HepG2 (cell line): Measurements from ENCODE around the gene PRKCG. TPM values are rescaled to one million over a fixed set of nuclear protein-coding genes. Genes with fewer than 3 reads are reported as not detected.

Experiments used
- ATF1 ChIP-seq: IDR thresholded peaks from 2 replicates; pipeline ENCODE4 v1.6.1; 2016; ENCODE audit warnings: mild to moderate bottlenecking, control low read depth
- CEBPG ChIP-seq: IDR thresholded peaks from 2 replicates; pipeline ENCODE4 v1.6.1; 2016
- DNMT1 ChIP-seq: sonication (generic); formaldehyde crosslinking; IDR thresholded peaks from 2 replicates; pipeline ENCODE4 v1.5.1; 2020; ENCODE audit warnings: mild to moderate bottlenecking, missing genetic modification reagents
- GPN1 ChIP-seq: sonication (generic); formaldehyde crosslinking; IDR thresholded peaks from 2 replicates; pipeline ENCODE4 v1.5.1; 2020; ENCODE audit warnings: missing genetic modification reagents, borderline replicate concordance
- GZF1 ChIP-seq: sonication (generic); formaldehyde crosslinking; IDR thresholded peaks from 2 replicates; pipeline ENCODE4 v1.5.1; 2020; ENCODE audit warnings: mild to moderate bottlenecking, missing genetic modification reagents
- KDM1A ChIP-seq: IDR thresholded peaks from 2 replicates; pipeline ENCODE4 v1.6.1; 2016; ENCODE audit warnings: missing compliant biosample characterization
- KDM5A ChIP-seq: fragments of 200-600 bp; sonication (generic); IDR thresholded peaks from 2 replicates; pipeline ENCODE4 v1.7.0; 2018; ENCODE audit warnings: antibody characterized with exemption, mild to moderate bottlenecking, low read length, borderline replicate concordance
- NFATC3 ChIP-seq: sonication (generic); formaldehyde crosslinking; IDR thresholded peaks from 2 replicates; pipeline ENCODE4 v1.5.1; 2020; ENCODE audit warnings: mild to moderate bottlenecking, missing genetic modification reagents
- RCOR2 ChIP-seq: IDR thresholded peaks from 2 replicates; pipeline ENCODE4 v1.6.1; 2016; ENCODE audit warnings: missing biosample characterization, missing genetic modification reagents
- REL ChIP-seq: sonication (generic); formaldehyde crosslinking; conservative IDR thresholded peaks from 2 replicates; pipeline ENCODE4 v1.8.0; 2022; ENCODE audit warnings: mild to moderate bottlenecking, missing genetic modification reagents, moderate library complexity
- RXRA ChIP-seq: sonication (generic); formaldehyde crosslinking; IDR thresholded peaks from 2 replicates; pipeline ENCODE4 v1.5.1; 2020; ENCODE audit warnings: missing genetic modification reagents
- SIN3B ChIP-seq: fragments of 150-350 bp; IDR thresholded peaks from 2 replicates; pipeline ENCODE4 v1.6.1; 2014; ENCODE audit warnings: low read length
- SOX13 ChIP-seq, 3 experiments: fragments of 450-650 bp in 1 of 3; sonication (generic) in 1 of 3; formaldehyde crosslinking in 1 of 3; IDR thresholded peaks in 2 of 3; conservative IDR thresholded peaks in 1 of 3; 2 replicates each; pipeline versions ENCODE4 v1.5.0 to v1.6.1; 2016 to 2020; ENCODE audit warnings: antibody characterized with exemption in 1 of 3, mild to moderate bottlenecking in 1 of 3, missing compliant biosample characterization in 1 of 3, missing genetic modification reagents in 1 of 3, moderate library complexity in 1 of 3
- ZC3H13 ChIP-seq: sonication (generic); formaldehyde crosslinking; IDR thresholded peaks from 2 replicates; pipeline ENCODE4 v1.8.1; 2023; ENCODE audit warnings: mild to moderate bottlenecking, missing genetic modification reagents, moderate library complexity
- ZFYVE20 ChIP-seq: sonication (generic); formaldehyde crosslinking; IDR thresholded peaks from 2 replicates; pipeline ENCODE4 v1.8.0; 2023; ENCODE audit warnings: low read depth, mild to moderate bottlenecking, moderate library complexity, missing genetic modification reagents, borderline replicate concordance
- ZNF292 ChIP-seq: sonication (generic); formaldehyde crosslinking; IDR thresholded peaks from 2 replicates; pipeline ENCODE4 v1.8.1; 2022; ENCODE audit warnings: mild to moderate bottlenecking, low read depth, missing genetic modification reagents, borderline replicate concordance
- ZNF501 ChIP-seq: sonication (generic); formaldehyde crosslinking; IDR thresholded peaks from 2 replicates; pipeline ENCODE4 v1.5.1; 2020; ENCODE audit warnings: mild to moderate bottlenecking, moderate library complexity, missing genetic modification reagents
- ZNF598 ChIP-seq: sonication (generic); formaldehyde crosslinking; IDR thresholded peaks from 2 replicates; pipeline ENCODE4 v1.5.1; 2020; ENCODE audit warnings: mild to moderate bottlenecking, missing genetic modification reagents, borderline replicate concordance
- ZNF660 ChIP-seq: sonication (generic); formaldehyde crosslinking; IDR thresholded peaks from 2 replicates; pipeline ENCODE4 v1.5.1; 2020; ENCODE audit warnings: mild to moderate bottlenecking, low read depth, missing genetic modification reagents, borderline replicate concordance
- ZNF720 ChIP-seq: sonication (generic); formaldehyde crosslinking; IDR thresholded peaks from 2 replicates; pipeline ENCODE4 v1.4.0; 2020; ENCODE audit warnings: missing genetic modification reagents
- polyA plus RNA-seq, 8 experiments: library from polyadenylated mRNA; depleted of rRNA in 3 of 8; stranded (reverse) in 7 of 8; unstranded in 1 of 8; fragments of >200 nt; fragmentation: Illumina TruSeq in 4 of 8; extraction: Trizol in 4 of 8; gene quantifications; 2 replicates each; pipeline versions ENCODE4 v1.2.1 to v1.2.3, GENCODE V29; 2011 to 2016; ENCODE audit warnings: low read depth in 4 of 8, missing spikeins in 1 of 8, mixed read lengths in 1 of 8; ENCODE audit not compliant: insufficient read depth in 1 of 8
- total RNA-seq, 5 experiments: library from RNA; depleted of rRNA; stranded (reverse); fragments of >200 nt; fragmentation: Illumina TruSeq; extraction: Trizol; gene quantifications; 2 replicates each; pipeline ENCODE4 v1.2.3, GENCODE V29; 2016; ENCODE audit warnings: low read depth in 1 of 5
- TF ChIP-seq, protein P1 (sequence below): sonication (generic); formaldehyde crosslinking; IDR thresholded peaks from 2 replicates; pipeline ENCODE4 v1.4.0; 2020; ENCODE audit warnings: missing genetic modification reagents, borderline replicate concordance
- TF ChIP-seq, protein P2 (sequence below): sonication (generic); formaldehyde crosslinking; IDR thresholded peaks from 2 replicates; pipeline ENCODE4 v1.4.0; 2020; ENCODE audit warnings: mild to moderate bottlenecking, missing genetic modification reagents
- TF ChIP-seq, protein P3 (sequence below): sonication (generic); formaldehyde crosslinking; IDR thresholded peaks from 2 replicates; pipeline ENCODE4 v1.5.0; 2020; ENCODE audit warnings: mild to moderate bottlenecking, missing genetic modification reagents, borderline replicate concordance

PRKCG gene
- total and polyA plus RNA-seq, 2 of the 13 experiments (the other 11 are each of a cell fraction or from before 2014, with no cell fraction given): 0.02 to 0.03 TPM

DNA sequence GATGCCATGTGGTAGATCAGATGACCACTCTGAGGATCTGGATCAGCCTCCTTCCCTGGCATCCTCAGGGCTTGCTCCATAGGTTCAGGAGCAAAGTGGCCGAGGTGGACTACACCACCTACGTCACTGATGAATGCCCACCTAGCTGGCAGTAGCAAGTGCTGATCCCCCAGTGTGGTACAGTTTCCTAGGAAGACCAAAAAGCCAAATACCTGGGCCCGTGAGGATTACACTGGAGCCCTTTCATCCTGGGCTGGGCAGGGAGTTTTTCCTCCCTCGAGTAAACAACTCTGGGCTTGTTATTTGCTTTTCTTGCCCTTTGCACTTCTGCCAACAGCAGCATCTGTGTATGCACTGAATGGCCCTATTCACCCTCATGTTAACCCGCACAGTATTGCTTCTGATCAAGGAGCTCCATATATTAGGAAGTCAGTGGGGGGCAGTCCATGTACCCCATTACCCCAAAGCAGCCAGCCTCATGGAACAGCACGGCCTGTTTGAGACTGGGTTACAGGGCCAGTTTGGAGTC is 17.6 kb upstream of the PRKCG start (continued):
- TF ChIP-seq, protein P1, sequence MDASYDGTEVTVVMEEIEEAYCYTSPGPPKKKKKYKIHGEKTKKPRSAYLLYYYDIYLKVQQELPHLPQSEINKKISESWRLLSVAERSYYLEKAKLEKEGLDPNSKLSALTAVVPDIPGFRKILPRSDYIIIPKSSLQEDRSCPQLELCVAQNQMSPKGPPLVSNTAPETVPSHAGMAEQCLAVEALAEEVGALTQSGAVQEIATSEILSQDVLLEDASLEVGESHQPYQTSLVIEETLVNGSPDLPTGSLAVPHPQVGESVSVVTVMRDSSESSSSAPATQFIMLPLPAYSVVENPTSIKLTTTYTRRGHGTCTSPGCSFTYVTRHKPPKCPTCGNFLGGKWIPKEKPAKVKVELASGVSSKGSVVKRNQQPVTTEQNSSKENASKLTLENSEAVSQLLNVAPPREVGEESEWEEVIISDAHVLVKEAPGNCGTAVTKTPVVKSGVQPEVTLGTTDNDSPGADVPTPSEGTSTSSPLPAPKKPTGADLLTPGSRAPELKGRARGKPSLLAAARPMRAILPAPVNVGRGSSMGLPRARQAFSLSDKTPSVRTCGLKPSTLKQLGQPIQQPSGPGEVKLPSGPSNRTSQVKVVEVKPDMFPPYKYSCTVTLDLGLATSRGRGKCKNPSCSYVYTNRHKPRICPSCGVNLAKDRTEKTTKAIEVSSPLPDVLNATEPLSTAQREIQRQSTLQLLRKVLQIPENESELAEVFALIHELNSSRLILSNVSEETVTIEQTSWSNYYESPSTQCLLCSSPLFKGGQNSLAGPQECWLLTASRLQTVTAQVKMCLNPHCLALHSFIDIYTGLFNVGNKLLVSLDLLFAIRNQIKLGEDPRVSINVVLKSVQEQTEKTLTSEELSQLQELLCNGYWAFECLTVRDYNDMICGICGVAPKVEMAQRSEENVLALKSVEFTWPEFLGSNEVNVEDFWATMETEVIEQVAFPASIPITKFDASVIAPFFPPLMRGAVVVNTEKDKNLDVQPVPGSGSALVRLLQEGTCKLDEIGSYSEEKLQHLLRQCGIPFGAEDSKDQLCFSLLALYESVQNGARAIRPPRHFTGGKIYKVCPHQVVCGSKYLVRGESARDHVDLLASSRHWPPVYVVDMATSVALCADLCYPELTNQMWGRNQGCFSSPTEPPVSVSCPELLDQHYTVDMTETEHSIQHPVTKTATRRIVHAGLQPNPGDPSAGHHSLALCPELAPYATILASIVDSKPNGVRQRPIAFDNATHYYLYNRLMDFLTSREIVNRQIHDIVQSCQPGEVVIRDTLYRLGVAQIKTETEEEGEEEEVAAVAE (CRISPR knock-in tag): peak; percentile 86; the same call in 1 of the 2 replicates
- no peak for TF ChIP-seq ZFYVE20
- peak; percentile 65; the same call in 1 of the 2 replicates for TF ChIP-seq RCOR2
- no peak for TF ChIP-seq ZNF598 (CRISPR knock-in tag)
- TF ChIP-seq KDM1A (CRISPR knock-in tag): peak; percentile 86; the same call in 1 of the 2 replicates
- no peak for TF ChIP-seq GPN1
- TF ChIP-seq DNMT1: no peak
- TF ChIP-seq RXRA: peak; percentile 88
- TF ChIP-seq, protein P2, sequence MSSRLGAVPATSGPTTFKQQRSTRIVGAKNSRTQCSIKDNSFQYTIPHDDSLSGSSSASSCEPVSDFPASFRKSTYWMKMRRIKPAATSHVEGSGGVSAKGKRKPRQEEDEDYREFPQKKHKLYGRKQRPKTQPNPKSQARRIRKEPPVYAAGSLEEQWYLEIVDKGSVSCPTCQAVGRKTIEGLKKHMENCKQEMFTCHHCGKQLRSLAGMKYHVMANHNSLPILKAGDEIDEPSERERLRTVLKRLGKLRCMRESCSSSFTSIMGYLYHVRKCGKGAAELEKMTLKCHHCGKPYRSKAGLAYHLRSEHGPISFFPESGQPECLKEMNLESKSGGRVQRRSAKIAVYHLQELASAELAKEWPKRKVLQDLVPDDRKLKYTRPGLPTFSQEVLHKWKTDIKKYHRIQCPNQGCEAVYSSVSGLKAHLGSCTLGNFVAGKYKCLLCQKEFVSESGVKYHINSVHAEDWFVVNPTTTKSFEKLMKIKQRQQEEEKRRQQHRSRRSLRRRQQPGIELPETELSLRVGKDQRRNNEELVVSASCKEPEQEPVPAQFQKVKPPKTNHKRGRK: no peak; the same call in 1 of the 2 replicates
- no peak for TF ChIP-seq SIN3B
- peak; percentile 26; the same call in 1 of the 2 replicates for TF ChIP-seq ZNF501 (CRISPR knock-in tag)
- TF ChIP-seq, protein P3, sequence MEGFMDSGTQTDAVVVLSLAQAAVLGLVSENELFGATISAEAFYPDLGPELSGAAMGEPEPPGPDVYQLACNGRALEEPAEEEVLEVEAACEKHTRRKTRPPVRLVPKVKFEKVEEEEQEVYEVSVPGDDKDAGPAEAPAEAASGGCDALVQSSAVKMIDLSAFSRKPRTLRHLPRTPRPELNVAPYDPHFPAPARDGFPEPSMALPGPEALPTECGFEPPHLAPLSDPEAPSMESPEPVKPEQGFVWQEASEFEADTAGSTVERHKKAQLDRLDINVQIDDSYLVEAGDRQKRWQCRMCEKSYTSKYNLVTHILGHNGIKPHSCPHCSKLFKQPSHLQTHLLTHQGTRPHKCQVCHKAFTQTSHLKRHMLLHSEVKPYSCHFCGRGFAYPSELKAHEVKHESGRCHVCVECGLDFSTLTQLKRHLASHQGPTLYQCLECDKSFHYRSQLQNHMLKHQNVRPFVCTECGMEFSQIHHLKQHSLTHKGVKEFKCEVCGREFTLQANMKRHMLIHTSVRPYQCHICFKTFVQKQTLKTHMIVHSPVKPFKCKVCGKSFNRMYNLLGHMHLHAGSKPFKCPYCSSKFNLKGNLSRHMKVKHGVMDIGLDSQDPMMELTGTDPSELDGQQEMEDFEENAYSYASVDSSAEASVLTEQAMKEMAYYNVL (CRISPR knock-in tag): peak; percentile 94
- no peak for TF ChIP-seq GZF1 (CRISPR knock-in tag)
- peak; percentile 51 for TF ChIP-seq CEBPG
- TF ChIP-seq NFATC3: no peak
- TF ChIP-seq KDM5A: no peak
- TF ChIP-seq SOX13 (IDR thresholded peaks at IDR 0.05): peak; percentile 70
- TF ChIP-seq SOX13 (CRISPR knock-in tag; conservative IDR thresholded peaks at IDR 0.05 in 1 of 2, IDR thresholded peaks at IDR 0.05 in 1 of 2): peak in 1 of 2 experiments; percentile 83; a peak in 3 of 4 replicates
- no peak for TF ChIP-seq REL
- 0 out of 2 replicates have a peak, but pooled peaks have one; percentile 12 for TF ChIP-seq ZC3H13 (CRISPR knock-in tag)
- no peak for TF ChIP-seq ZNF660 (CRISPR knock-in tag)
- TF ChIP-seq ZNF720 (CRISPR knock-in tag): no peak
- no peak; the same call in 1 of the 2 replicates for TF ChIP-seq ZNF292 (CRISPR knock-in tag)
- peak; percentile 74 for TF ChIP-seq ATF1 (CRISPR knock-in tag)
